HG03159 (cell line): Measurements from ENCODE around the gene SH3TC1.
A peak's percentile ranks its signal among the peaks of the same experiment; 100 is the strongest.

ENCODE experiments used
- ATAC-seq: cut with Tn5 transposase; IDR thresholded peaks from one replicate; pipeline ENCODE4 v1.9.1; 2021; ENCODE audit warnings: mild to moderate bottlenecking, moderate library complexity; ENCODE audit not compliant: unreplicated experiment

SH3TC1 gene

DNA sequence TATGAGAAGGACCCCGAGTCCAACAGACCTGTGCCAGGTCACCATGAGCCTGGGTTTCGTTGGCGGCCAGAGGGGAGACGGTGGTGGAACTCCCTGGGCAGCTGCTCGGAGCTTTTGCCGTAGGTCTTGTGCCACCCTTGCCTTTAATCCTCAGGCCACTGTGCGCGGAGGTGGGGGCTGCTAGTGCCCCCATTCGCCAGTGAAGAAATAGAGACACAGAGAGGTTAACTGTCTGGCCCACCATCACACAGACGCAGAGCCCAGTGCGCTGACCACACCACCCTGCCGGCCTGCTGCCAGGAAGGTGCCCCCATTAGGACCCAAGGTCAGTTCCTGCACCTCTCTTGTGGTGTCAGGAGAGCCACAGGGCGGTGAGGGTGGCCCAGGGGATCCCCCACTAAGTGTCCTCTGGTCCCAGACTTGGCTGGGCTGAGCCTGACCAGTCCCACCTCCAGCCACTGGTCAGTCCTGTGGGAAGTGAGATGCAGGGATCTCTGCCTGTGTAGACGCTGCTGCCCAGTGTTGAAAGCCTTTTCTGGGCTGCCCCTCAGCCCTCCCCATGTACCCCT, 42.2 kb downstream of the SH3TC1 start:
- ATAC-seq = no peak

DNA sequence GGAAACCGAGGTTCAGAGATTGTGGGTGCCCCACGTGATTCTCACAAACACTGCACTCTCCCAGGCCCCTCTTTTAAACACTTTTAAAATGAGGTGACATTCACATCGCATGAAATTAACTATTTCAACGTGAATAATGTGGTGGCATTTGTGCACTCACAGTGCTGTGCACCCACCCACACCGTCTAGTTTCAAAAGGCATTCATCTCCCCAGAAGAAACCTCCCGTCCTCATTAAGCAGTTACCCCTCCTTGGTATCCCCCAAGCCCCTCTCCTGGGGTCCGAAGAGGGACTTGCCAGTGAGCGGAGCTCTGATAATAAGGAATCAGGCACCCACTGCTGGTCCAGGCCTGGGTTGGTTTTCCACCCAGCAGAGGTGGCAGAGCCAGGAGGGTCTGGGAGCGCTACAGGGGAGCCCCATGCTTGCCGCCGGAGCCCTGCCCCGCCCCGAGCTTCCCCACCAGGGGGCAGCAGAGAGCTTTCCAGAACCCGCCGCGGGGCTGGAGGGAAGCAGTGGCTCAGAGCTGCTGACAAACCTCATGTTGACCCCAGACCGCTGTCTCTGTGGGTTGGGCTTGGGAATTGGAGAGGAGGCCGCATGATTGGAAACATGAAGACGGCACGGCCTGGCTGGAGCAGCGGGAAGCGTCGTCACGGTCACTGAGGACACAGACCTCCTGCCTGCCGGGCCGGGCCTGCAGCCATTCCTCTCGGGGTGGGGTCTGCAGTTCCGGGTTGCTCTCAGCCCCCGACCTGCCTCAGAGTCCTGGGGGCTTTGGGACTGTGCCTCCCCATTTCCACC, 43.0 kb downstream of the SH3TC1 start:
- peak; percentile 69 for ATAC-seq

DNA sequence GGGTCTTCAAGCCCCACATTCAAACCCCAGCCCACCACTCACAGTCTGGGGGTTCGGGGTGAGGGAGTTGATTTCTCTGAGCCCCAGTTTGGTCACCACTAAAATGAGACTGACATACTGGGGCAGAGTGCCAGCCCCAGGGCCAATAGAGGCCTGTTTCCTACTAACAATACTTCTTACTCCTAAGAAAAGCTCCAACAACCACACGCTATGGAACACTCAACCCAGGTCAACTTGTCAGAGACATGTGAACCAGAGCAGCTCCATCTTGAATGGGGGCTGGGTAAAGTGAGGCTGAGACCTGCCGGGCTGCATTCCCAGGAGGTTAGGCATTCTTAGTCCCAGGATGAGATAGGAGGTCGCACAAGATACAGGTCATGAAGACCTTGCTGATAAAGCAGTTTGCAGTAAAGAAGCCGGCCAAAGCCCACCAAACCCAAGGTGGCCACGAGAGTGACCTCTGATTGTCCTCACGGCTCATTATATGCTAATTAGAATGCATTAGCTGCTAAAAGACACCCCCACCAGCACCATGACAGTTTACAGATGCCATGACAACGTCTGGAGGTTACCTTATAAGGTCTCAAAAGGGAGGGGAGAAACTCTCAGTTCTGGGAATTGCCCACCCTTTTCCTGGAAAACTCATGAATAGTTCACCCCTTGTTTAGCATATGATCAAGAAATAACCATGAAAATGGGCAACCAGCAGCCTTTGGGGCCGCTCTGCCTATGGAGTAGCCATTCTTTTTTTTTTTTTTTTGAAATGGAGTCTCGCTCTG, 43.9 kb downstream of the SH3TC1 start:
- no peak for ATAC-seq

DNA sequence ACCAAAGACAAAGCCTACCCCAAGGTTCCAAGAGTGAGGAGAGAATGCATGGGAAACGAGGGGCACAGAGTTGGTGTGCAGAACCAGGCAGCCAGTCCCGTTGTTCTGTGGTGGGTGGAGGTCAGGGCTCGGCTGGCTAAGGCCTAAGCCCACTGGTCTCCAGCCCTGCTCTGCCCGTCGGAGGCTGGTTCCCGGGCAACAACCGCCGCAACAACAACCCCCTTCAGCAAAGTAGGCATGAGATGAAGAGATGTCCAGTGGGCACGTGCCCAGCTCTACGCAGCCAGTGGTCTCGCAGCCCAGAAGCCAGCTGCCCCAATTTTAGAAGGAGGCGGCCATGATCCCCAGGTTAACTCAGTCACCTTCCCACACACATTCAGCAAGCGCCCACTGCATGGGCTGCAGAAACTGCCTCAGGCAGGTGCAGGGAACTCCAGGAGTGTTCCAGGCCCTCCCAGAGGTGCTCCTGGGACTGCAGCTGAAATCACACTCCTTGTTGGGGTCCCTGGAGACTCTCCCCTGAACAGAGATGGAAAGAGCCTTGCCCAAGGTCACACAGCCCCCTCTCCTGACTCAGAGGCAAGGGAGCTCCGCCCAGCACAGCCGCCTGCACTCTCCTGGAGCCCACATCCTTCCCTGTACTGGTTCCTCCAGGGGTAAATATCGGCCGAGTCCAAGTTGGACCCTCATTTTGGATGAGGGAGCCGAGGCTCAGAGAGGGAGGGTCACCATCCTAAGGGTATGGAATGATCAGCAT, 45.1 kb downstream of the SH3TC1 start:
- ATAC-seq = no peak

DNA sequence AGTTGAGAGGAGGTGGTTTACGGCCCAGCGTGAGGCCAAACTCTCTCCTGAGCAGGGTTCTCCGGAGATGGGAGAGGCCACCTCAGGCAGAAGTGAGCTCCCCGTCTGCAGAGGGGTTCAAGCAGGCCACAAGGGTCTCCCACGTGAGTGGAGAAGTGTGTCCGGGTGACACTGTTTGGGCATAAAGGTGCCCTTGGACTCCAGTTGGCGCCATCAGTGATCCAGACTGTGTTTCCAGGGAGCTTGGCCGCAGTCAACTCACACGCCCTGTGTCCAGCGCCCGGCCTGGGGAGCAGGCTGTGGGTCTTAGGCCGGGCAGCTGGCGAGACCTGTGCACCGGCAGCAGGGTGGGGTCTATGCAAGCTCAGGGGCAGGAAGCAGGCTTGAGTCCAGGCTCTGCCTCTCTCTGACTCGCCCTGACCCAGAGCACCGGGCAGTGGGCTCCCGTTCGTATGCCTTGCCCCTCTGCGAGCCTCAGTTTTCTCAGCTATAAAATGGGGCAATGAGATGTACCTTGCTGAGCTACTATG, 45.9 kb downstream of the SH3TC1 start:
- ATAC-seq = no peak

DNA sequence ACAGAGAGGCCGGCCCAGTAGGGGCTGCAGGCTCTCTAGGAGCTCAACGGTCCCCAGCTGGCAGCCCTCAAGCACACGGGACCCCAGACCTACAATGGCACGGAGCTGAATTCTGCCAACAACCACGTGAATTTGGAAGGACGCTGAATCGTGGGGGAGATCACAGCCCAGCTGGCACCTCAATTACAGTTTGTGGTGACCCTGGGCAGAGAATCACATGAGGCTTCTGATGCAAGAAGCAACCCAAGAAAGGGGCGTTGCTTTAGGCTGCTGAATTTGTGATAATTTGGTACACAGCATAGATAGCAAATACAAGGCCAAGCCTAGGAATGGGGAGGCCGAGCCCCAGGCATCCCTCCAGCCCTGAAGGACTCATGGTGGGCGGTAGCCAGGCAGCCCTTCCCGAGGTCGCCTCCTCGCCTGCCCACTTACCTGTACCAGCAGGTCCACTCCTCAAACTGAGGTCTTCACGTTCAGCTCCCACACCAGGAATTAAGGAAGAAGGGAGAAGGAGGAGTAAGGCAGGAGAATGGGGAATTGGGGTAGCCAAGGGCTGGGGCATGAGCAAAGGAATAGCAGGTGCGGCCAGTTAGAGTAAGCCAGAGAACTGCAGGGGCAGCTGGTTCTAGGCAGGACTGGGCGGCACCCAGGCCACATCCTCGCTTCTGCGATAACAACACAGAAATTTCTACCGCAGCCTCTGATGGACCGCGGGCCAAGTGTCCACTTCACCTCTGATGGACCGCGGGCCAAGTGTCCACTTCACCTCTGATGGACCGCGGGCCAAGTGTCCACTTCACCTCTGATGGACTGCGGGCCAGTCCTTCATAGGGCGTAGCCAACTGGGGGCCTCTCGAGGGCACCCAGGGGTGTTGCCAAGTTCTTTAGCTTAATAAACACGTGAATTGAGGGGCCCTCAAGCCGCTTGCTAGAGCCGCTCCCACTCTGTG, 47.1 kb downstream of the SH3TC1 start:
- no peak for ATAC-seq

DNA sequence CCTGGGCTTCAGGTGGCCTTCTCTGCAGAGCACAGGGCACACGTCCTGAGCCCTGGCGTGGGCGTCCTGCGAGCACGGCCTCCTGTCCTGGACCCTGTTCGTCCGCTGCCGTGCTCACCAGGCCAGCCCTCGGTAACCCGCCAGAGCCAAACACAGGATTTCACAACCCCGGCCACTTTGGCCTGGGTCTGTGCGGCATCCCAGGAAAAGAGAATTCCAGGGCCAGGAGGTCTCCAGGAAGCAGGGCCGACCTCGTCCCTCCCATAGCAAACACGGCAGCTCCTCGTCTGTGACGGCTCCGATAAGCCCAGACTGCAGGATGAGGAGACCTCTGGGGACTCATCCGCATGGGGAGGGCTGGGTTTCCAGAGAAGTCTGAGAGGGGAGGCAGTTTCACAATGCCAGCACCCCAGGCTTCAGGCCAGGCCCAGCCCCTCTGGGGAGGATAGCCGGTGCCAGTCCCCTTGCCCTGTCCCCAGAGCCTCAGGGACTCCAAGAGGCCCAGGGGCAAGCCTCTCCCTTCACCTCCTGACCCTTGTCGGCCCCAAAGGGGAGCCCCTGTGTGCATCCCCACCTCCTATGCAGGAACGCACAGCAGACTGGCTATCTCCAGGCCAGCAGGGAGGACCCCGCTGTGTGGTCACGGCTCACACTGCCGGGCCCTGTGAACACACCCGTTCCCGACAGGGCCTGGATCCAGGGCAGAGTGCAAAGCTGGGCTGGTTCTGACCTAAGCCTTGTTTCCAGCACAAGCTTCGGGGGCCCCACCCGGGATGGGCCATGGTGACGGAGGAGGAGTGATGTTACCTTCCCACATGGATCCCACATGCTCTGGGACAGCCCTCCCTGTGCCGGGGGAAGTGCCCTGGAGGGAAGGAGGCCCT, 48.2 kb downstream of the SH3TC1 start:
- no peak for ATAC-seq

DNA sequence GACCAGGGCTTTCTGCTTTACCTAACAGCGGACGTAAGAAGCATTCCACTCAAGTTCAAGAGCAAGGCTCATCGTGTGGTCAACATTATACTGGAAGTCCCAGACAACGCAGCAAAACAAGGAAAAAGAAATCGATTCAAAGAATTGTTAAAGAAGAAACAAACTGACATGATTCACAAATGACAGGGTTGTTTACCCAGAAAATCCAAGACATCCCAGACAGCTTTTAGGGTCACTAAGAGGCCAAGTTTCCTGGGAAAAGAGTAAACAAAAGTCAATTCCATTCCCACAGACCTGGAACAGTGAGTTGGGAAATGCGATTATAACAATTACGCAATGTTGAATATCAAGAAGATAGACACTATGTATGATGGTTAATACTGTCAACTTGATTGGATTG, 49.0 kb downstream of the SH3TC1 start:
- ATAC-seq = no peak

DNA sequence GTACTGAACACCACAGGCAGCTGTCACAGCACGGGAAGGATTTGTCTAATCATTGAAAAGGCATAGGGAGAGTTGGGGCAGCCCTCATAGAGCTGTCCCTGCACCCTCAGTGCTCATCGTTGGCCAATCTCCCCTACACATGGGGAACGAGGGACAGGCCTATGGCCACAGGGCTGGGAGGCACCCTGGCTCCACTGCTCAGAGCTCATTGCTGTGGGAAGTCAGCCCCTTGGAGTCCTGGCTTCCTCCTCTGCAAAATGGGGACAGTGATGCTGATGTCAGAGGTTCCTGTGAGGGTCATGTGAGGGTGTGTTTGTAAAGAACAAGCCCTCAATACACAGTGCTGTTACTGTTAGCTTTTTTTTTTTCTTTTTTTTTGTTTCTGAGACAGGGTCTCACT, 51.1 kb downstream of the SH3TC1 start:
- no peak for ATAC-seq

DNA sequence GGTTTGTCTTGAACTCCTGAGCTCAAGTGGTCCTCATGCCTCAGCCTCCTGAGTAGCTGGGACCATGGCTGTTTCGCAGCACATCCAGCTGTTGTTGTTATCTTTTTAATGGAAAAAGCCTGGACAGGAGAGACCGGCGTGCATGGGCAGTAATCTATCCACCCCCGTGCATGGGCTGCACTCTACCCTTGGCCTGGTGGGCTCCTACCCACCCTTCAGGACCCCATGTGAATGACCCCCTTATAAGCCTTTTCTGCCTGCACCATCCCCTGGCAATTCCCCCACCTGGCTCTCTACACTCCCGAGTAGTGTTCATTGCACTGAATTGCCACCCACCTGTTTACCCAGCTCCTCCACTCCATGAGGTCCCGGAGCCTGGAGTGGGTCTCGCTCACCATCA, 51.5 kb downstream of the SH3TC1 start:
- ATAC-seq = no peak

DNA sequence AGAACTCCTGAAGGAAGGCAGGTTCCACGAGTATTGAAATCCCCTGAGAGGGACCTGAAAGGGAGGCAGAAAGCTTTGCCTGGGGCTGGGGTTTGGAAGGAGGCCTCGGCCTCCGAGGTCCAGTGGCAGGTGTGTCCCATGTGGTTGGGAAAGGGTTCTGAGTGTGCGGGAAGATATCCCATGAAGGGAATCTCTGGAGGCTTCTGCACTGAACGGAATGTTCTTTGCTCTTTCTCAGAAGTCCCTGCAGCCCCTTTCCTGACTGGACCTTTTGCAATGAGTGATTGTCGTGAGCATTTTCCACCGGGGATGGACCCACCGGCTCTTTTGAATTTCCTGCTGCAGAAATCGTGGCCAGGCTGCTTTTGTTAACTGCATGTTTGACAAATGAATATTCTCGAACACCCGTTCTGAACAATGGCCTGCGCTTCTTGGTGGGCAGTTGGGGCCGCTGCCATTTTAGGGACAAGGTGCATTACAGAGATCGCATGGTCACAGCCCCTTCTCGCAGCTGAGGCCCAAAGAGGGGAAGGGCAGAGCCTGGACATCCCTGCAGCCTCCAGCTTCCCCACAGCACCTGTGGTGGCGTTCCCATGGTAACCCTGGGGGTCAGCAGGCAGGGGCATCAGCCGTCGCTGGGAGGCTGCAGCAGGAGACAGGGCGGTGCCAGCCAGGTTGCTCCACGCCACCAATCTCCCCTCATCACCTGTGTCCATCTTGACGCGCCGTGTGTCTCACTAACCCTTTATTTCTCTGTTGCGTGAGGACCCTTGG, 52.2 kb downstream of the SH3TC1 start:
- no peak for ATAC-seq

DNA sequence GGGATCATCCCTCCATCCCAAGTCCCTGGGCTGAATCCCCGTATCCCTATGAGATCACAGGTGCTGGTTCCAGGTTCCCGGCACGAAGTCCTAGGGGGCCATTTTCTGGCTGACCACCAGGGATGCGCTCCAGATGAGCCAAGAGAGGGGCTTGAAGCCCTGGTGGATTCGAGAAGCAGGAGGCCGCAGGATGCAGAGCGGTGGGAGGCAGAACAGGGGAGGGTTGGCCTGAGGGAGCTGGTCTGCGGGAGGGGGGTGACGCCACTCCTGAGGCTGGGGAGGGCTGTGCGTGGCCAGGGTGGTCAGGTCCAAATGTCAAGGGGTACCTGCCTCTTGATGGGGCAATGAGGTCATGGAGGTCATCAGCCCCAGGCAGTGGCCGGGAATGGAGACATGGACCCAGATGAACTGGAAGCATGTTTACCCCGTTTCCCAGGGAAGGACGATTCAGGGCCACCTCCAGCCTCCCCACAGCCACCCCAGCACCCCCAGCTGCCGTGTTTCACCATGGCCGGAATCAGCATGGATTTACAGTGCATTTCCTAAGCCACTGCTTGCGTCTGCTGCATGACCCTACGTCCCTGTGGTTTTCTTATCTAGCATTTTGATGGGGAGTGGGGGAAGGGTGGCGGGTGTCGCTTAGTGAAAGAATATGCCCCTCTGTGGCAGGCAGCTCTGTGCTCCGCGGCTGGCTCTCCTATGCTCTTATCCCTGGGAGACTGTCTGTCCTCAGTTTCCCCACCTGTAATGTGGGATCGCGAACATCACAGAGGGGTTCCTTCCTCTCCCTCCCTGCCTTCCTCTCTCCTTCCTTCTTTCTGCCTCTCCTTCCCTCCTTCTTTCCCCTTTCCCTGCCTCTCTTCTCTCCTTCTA, 53.4 kb downstream of the SH3TC1 start:
- no peak for ATAC-seq

DNA sequence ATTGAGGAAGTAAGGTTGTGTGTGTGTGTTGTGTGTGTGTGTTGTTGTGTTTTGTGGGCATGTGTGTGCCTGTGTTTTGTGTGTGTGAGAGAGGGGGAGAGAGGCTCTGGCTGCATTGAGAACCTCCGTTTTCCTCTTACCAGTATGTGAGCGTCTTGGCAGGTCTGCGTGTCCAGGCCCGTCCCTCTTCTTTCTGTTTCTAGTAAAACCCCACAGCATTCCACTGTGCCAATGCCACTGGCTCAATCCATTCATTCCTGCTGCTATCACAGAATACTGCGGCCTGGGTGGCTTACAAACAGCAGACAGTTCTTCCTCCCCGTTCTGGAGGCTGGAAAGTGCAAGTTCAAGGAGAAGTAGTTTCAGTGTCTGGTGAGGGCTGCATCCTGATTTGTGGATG, 55.0 kb downstream of the SH3TC1 start:
- no peak for ATAC-seq

DNA sequence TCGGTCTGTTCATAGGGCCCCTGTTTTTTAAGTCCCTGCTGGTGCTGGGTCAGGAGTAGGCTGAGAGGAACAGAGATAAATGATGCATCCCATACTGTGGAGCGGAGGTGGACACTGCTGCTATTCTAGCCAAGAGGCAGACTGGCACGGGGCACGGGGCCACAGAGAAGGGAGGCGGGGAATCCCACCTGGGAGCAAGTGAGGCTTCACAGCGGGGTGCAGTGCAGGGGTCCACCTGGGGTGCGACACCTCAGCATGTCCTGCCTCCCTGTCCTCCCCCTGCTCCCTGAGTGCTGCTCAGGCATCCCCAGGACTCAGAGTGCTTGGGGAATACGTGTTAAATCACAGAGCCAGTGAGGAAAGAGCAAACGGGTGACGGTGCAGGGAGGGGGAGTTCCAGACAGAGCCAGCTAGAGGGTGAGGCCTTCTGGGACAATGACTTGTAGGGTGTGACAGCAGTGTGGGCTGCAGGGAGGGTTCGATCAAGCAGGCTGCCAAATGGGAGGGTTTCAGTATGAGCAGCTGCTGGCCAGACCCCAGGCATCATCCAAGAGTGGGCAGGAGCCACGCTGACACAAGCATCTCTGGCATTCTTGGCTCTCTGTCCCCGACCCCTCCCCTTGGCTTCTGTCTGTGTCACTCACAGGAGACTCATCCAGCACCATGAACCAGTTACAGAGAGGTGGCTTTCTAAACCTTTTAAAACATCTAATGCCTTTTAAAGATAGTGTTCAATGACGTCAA, 56.8 kb downstream of the SH3TC1 start:
- no peak for ATAC-seq

DNA sequence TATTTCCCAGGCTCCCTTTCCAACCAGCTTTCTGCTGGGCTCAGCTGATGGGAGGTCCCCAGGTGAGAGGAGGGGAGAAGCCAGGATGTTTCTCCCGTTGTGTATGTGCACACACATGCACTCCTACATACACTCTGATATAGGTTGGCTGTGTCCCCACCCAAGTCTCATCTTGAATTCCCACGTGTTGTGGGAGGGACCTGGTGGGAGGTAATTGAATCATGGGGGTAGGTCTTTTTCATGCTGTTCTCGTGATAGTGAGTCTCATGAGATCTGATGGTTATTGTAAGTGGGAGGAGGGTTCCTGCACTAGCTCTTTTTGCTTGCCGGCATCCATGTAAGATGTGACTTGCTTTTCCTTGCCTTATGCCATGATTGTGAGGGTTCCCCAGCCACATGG, 58.8 kb downstream of the SH3TC1 start:
- ATAC-seq = no peak

DNA sequence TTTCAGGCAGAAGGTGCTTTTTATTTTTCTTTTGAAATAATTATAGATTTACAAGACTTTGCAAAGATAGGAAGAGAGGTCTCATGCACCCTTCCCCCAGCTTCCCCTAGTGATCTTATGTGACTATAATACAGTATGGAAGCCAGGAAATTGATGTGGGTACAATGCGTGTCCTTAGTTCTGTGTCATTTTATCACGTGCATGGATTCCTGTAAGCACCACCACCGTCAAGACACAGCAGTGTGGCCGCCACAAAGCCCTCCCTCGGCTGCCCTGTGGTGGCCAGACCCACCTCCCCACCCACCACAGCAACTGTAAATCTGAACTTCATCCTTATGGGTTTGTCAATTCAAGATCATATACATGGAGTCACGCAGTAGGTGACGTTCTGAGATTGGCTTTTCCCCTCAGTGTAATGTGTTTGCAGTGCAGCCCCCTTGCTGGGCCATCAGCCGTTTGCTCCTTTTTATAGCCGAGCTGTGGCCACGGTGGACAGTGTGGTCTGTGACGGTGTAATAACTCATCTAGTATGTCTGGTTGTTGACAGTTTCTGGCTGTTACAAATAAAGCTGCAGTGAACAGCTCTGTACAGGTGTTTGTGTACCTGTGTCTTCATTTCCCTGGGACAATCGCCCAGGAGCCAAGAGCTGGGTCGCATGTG, 59.6 kb downstream of the SH3TC1 start:
- no peak for ATAC-seq
